NT2/D1 (cell line): ENCODE data around the gene DNM3.

Experiments
- DNase-seq: peaks from one replicate; pipeline ENCODE4 v3.0.0-alpha.2; 2011; ENCODE audit warnings: low read depth, low spot score
- H3K27me3 ChIP-seq: 2 replicates; pipeline ENCODE4 v1.6.0; 2011; ENCODE audit warnings: mild to moderate bottlenecking; ENCODE audit not compliant: insufficient read length, insufficient read depth
- H3K36me3 ChIP-seq: 2 replicates; pipeline ENCODE4 v1.6.1; 2011; ENCODE audit warnings: mild to moderate bottlenecking, low read length, mixed read lengths; ENCODE audit not compliant: insufficient read depth, insufficient read length
- H3K4me1 ChIP-seq: 2 replicates; pipeline ENCODE4 v1.5.1; 2011; ENCODE audit not compliant: insufficient read depth, insufficient read length
- H3K4me3 ChIP-seq: 2 replicates; pipeline ENCODE4 v1.5.1; 2011; ENCODE audit warnings: low read depth; ENCODE audit not compliant: insufficient read length
- H3K9ac ChIP-seq: 2 replicates; pipeline ENCODE4 v1.6.0; 2011; ENCODE audit warnings: low read depth; ENCODE audit not compliant: insufficient read length
- H3K9me3 ChIP-seq: 2 replicates; pipeline ENCODE4 v1.5.1; 2011; ENCODE audit warnings: mild to moderate bottlenecking, low read length; ENCODE audit not compliant: insufficient read depth
- SUZ12 ChIP-seq: IDR thresholded peaks from 2 replicates; pipeline ENCODE4 v1.6.1; 2011; ENCODE audit not compliant: insufficient read length, insufficient read depth; ENCODE audit errors: extremely low read depth
- YY1 ChIP-seq: IDR thresholded peaks from 2 replicates; pipeline ENCODE4 v1.6.1; 2011; ENCODE audit not compliant: insufficient read length, insufficient read depth
- ZNF274 ChIP-seq: IDR thresholded peaks from 2 replicates; pipeline ENCODE4 v1.6.1; 2011; ENCODE audit warnings: mild to moderate bottlenecking, low read depth, low read length

The DNM3 gene

GRCh38 chr1:172167796-172168596 lies 326.7 kb downstream of the DNM3 start:
- H3K9me3 ChIP-seq, result no peaks in the 10 kb centered on the region
- H3K9ac ChIP-seq, result no peak overlapping the region
- no peak for DNase-seq
- H3K36me3 ChIP-seq, result no peaks in the 10 kb centered on the region
- no peaks in the 10 kb centered on the region for H3K27me3 ChIP-seq
- H3K4me1 ChIP-seq, result no peaks in the 10 kb centered on the region
- no peak for TF ChIP-seq ZNF274
- no peak for TF ChIP-seq YY1
- no peak for TF ChIP-seq SUZ12
- no peak overlapping the region for H3K4me3 ChIP-seq

GRCh38 chr1:172168597-172168872 lies 327.2 kb downstream of the DNM3 start:
- no peak for DNase-seq

DNA sequence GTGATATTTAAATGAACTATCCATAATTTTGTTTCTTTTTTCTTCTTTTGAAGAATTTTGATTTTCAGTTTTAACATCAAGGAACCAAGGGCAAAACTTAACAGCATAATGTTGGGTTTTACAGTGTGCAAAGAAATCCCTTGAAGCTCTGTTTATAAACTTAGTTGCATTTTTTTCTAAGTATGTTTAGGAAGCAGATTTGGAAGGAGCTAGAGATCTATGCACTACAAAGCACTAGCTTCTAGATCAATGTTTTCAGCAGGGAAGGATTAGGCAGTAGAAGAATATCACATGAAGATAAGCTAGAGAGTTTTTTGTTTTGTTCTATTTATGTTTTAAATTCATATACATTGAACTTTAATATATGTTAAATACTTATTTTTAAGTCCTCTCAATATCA lies 328.5 kb downstream of the DNM3 start:
- DNase-seq, result no peak
- no peaks in the 10 kb centered on the region for H3K27me3 ChIP-seq
- no peak overlapping the region for H3K4me3 ChIP-seq
- H3K4me1 ChIP-seq, result no peaks in the 10 kb centered on the region
- H3K36me3 ChIP-seq, result no peaks in the 10 kb centered on the region
- no peaks in the 10 kb centered on the region for H3K9me3 ChIP-seq
- TF ChIP-seq ZNF274 (no peak), SUZ12 (no peak)
- no peak overlapping the region for H3K9ac ChIP-seq

More at GRCh38 chr1:172168597-172168872, 327.2 kb downstream of the DNM3 start:
- TF ChIP-seq SUZ12, result no peak
- no peak for TF ChIP-seq YY1
- TF ChIP-seq ZNF274, result no peak
- H3K4me3 ChIP-seq, result no peak overlapping the region
- H3K9me3 ChIP-seq, result no peaks in the 10 kb centered on the region
- H3K36me3 ChIP-seq, result no peaks in the 10 kb centered on the region
- no peaks in the 10 kb centered on the region for H3K27me3 ChIP-seq
- no peak overlapping the region for H3K9ac ChIP-seq
- no peaks in the 10 kb centered on the region for H3K4me1 ChIP-seq

DNA sequence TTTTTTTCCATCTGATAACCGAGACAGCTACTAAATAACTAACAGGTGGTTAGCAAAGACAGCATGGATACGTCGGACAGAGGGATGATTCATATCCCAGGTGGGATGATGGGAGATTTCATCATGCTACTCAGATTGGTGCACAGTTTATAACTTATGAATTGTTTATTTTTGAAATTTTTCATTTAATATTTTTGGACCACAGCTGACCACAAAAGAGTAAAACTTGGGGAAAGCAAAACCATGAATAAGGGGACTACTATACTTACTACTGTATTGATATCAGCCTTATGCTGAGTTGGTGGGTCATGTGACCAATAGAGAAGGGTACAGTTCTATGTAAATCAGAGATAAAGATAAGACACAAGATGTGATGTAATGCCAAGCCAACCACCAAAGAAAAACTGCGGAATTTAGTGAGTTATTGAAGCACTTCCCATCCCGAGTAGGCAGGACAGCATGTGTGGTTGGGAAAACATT lies 331.1 kb downstream of the DNM3 start:
- no peak overlapping the region for H3K9ac ChIP-seq
- DNase-seq, result no peak
- H3K4me3 ChIP-seq, result no peak overlapping the region
- H3K4me1 ChIP-seq, result no peaks in the 10 kb centered on the region
- H3K27me3 ChIP-seq, result no peaks in the 10 kb centered on the region
- no peak for TF ChIP-seq YY1
- no peaks in the 10 kb centered on the region for H3K36me3 ChIP-seq
- H3K9me3 ChIP-seq, result no peaks in the 10 kb centered on the region

- Histone ChIP-seq H3K27me3 (no peaks in the 10 kb centered on the region), H3K9ac (no peak overlapping the region), H3K4me3 (no peak overlapping the region), H3K4me1 (no peaks in the 10 kb centered on the region), H3K9me3 (no peaks in the 10 kb centered on the region), H3K36me3 (no peaks in the 10 kb centered on the region)
- TF ChIP-seq SUZ12 (no peak), YY1 (no peak)
- no peak for DNase-seq
These were observed 334.9 kb downstream of the DNM3 start for GRCh38 chr1:172176206-172176605.

DNA sequence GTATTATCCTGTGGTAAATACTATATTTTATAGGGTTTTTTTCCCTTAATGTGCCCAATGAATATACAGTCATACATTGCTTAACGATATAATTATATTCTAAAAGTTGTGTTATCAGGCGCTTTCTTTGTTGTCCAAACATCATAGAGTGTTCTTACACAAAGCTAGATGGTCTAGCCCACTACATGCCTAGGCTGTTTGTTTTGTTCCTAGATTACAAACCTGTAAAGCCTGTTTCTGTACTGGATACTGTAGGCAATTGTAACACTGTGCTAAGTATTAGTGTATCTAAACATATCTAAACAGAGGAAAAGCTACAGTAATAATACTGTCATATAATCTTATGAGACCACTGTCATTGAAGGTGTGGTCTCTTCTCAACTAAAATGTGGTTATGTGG lies 336.6 kb downstream of the DNM3 start:
- Histone ChIP-seq H3K4me3 (no peak overlapping the region), H3K36me3 (no peaks in the 10 kb centered on the region), H3K9me3 (no peaks in the 10 kb centered on the region), H3K4me1 (no peaks in the 10 kb centered on the region), H3K27me3 (no peaks in the 10 kb centered on the region), H3K9ac (no peak overlapping the region)
- DNase-seq, result no peak
- TF ChIP-seq SUZ12 (no peak), ZNF274 (no peak), YY1 (no peak)

GRCh38 chr1:172178886-172179285 lies 337.6 kb downstream of the DNM3 start:
- Histone ChIP-seq H3K9me3 (no peaks in the 10 kb centered on the region), H3K27me3 (no peaks in the 10 kb centered on the region), H3K9ac (no peak overlapping the region), H3K4me1 (no peaks in the 10 kb centered on the region), H3K4me3 (no peak overlapping the region), H3K36me3 (no peaks in the 10 kb centered on the region)
- DNase-seq, result no peak
- no peak for TF ChIP-seq ZNF274
- TF ChIP-seq SUZ12, result no peak
- TF ChIP-seq YY1, result no peak

- H3K27me3 ChIP-seq, result no peaks in the 10 kb centered on the region
- no peaks in the 10 kb centered on the region for H3K36me3 ChIP-seq
- no peak for TF ChIP-seq ZNF274
- no peak for TF ChIP-seq SUZ12
- TF ChIP-seq YY1, result no peak
- no peak for DNase-seq
- H3K4me1 ChIP-seq, result no peaks in the 10 kb centered on the region
- no peaks in the 10 kb centered on the region for H3K9me3 ChIP-seq
- no peak overlapping the region for H3K9ac ChIP-seq
- no peak overlapping the region for H3K4me3 ChIP-seq
These were observed 338.6 kb downstream of the DNM3 start for GRCh38 chr1:172179918-172180317.
